GM12878 (cell line): ENCODE measurements around the gene SAC3D1. TPM values are rescaled to one million over a fixed set of nuclear protein-coding genes. Genes with fewer than 3 reads are reported as not detected.

Source experiments
- ASH2L ChIP-seq: fragments of 300-600, 200-600 bp; sonication (generic); IDR thresholded peaks from 2 replicates; pipeline ENCODE4 v1.6.1; 2017; ENCODE audit warnings: low read depth, mild to moderate bottlenecking, borderline replicate concordance
- ATF7 ChIP-seq: fragments of 450-650 bp; IDR thresholded peaks from 2 replicates; pipeline ENCODE4 v1.6.1; 2016; ENCODE audit warnings: low read depth, mild to moderate bottlenecking
- CHD2 ChIP-seq: IDR thresholded peaks from 2 replicates; pipeline ENCODE4 v1.6.1; 2011; ENCODE audit warnings: low read depth, low read length, improper control_type of control experiment, borderline replicate concordance
- IKZF2 ChIP-seq, 2 experiments: fragments of 450-650 bp; IDR thresholded peaks; 2 replicates each; pipeline ENCODE4 v1.6.1; 2017; ENCODE audit warnings: mild to moderate bottlenecking in 2 of 2, moderate library complexity in 2 of 2
- JUNB ChIP-seq: IDR thresholded peaks from 2 replicates; pipeline ENCODE4 v1.6.1; 2016; ENCODE audit warnings: antibody characterized with exemption, mild to moderate bottlenecking
- PAX5 ChIP-seq: IDR thresholded peaks from 2 replicates; pipeline ENCODE4 v1.6.1; 2011; ENCODE audit warnings: low read depth, low read length, borderline replicate concordance
- PAX8 ChIP-seq: fragments of 450-650 bp; IDR thresholded peaks from 2 replicates; pipeline ENCODE4 v1.6.1; 2017; ENCODE audit warnings: mild to moderate bottlenecking, moderate library complexity
- RUNX3 ChIP-seq: IDR thresholded peaks from 2 replicates; pipeline ENCODE4 v1.6.1; 2012; ENCODE audit warnings: low read length, inconsistent platforms
- TAF1 ChIP-seq: IDR thresholded peaks from 2 replicates; pipeline ENCODE4 v1.6.1; 2011; ENCODE audit warnings: mild to moderate bottlenecking, low read depth, low read length, borderline replicate concordance
- YBX1 ChIP-seq: fragments of 450-650 bp; IDR thresholded peaks from 2 replicates; pipeline ENCODE4 v1.6.1; 2016; ENCODE audit warnings: antibody characterized with exemption
- ZNF217 ChIP-seq: fragments of 450-650 bp; IDR thresholded peaks from 2 replicates; pipeline ENCODE4 v1.6.1; 2017; ENCODE audit warnings: antibody characterized with exemption, mild to moderate bottlenecking
- polyA plus RNA-seq, 11 experiments: library from polyadenylated mRNA; depleted of rRNA in 4 of 11; unstranded in 6 of 11; stranded (reverse) in 5 of 11; fragments of >200 nt; fragmentation: Nextera tagmentation in 4 of 11; fragmentation: Illumina TruSeq in 1 of 11; extraction: Ambion mirVana in 4 of 11; extraction: Trizol in 1 of 11; gene quantifications; 1 replicate in 1 of 11; 2 replicates in 10 of 11; pipeline versions ENCODE4 v1.2.1 to v1.2.3, GENCODE V29; 2011 to 2016; ENCODE audit warnings: inconsistent platforms in 2 of 11, missing spikeins in 2 of 11, low read depth in 1 of 11
- total RNA-seq, 4 experiments: library from RNA; depleted of rRNA in 3 of 4; stranded (reverse); fragments of >200 nt in 3 of 4; fragmentation: Illumina TruSeq in 1 of 4; extraction: Trizol in 1 of 4; gene quantifications; 2 replicates each; pipeline versions ENCODE4 v1.2.1 to v1.2.3, GENCODE V29; 2013 to 2021
- TF ChIP-seq, protein P1 (sequence below): fragments of 450-650 bp; formaldehyde crosslinking; IDR thresholded peaks from 2 replicates; pipeline ENCODE4 v1.4.0; 2020; ENCODE audit warnings: mild to moderate bottlenecking, moderate library complexity
- TF ChIP-seq, protein P2 (sequence below): fragments of 450-650 bp; IDR thresholded peaks from 2 replicates; pipeline ENCODE4 v1.6.1; 2016; ENCODE audit warnings: mild to moderate bottlenecking
- TF ChIP-seq, protein P3 (sequence below): IDR thresholded peaks from 2 replicates; pipeline ENCODE4 v1.6.1; 2012; ENCODE audit warnings: low read depth, low read length, improper control_type of control experiment

The SAC3D1 gene
- total and polyA plus RNA-seq, 10 of the 15 experiments (the other 5 are each of a cell fraction or from before 2014, with no cell fraction given) = 0.16 to 44.6 (median 12.1) TPM

DNA sequence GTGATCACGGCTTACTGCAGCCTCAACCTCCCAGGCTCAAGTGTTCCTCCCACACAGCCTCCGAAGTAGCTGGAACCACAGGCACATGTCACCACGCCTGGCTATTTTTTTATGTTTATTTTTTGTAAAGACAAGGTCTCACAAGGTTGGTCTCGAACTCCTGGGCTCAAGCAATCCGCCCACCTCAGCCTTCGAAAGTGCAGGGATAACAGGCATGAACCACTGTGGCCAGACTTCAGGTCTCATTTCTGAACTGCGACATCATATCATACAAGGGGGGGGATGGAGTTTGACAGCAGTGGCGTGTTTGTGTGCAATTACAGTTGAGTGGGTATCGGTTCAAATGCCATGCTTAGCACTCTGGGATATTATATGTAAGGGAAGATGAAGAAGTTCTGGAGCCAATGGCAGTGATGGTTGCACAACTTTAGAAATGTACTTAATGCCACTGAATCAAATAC lies 10.4 kb downstream of the SAC3D1 start (continued):
- TF ChIP-seq, protein P1, sequence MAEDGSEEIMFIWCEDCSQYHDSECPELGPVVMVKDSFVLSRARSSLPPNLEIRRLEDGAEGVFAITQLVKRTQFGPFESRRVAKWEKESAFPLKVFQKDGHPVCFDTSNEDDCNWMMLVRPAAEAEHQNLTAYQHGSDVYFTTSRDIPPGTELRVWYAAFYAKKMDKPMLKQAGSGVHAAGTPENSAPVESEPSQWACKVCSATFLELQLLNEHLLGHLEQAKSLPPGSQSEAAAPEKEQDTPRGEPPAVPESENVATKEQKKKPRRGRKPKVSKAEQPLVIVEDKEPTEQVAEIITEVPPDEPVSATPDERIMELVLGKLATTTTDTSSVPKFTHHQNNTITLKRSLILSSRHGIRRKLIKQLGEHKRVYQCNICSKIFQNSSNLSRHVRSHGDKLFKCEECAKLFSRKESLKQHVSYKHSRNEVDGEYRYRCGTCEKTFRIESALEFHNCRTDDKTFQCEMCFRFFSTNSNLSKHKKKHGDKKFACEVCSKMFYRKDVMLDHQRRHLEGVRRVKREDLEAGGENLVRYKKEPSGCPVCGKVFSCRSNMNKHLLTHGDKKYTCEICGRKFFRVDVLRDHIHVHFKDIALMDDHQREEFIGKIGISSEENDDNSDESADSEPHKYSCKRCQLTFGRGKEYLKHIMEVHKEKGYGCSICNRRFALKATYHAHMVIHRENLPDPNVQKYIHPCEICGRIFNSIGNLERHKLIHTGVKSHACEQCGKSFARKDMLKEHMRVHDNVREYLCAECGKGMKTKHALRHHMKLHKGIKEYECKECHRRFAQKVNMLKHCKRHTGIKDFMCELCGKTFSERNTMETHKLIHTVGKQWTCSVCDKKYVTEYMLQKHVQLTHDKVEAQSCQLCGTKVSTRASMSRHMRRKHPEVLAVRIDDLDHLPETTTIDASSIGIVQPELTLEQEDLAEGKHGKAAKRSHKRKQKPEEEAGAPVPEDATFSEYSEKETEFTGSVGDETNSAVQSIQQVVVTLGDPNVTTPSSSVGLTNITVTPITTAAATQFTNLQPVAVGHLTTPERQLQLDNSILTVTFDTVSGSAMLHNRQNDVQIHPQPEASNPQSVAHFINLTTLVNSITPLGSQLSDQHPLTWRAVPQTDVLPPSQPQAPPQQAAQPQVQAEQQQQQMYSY (CRISPR knock-in tag) = no peak
- TF ChIP-seq JUNB (peak; percentile 86), PAX5 (no peak), TAF1 (no peak), CHD2 (no peak), ASH2L (no peak), RUNX3 (peak; percentile 80), IKZF2 (IDR thresholded peaks at IDR 0.05) (peak; percentile 23 to 51; a peak in 3 of 4 replicates), ZNF217 (no peak), YBX1 (no peak), PAX8 (no peak), ATF7 (0 out of 2 replicates have a peak, but pooled peaks have one; percentile 60)
- TF ChIP-seq, protein P2, sequence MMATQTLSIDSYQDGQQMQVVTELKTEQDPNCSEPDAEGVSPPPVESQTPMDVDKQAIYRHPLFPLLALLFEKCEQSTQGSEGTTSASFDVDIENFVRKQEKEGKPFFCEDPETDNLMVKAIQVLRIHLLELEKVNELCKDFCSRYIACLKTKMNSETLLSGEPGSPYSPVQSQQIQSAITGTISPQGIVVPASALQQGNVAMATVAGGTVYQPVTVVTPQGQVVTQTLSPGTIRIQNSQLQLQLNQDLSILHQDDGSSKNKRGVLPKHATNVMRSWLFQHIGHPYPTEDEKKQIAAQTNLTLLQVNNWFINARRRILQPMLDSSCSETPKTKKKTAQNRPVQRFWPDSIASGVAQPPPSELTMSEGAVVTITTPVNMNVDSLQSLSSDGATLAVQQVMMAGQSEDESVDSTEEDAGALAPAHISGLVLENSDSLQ = no peak
- TF ChIP-seq, protein P3, sequence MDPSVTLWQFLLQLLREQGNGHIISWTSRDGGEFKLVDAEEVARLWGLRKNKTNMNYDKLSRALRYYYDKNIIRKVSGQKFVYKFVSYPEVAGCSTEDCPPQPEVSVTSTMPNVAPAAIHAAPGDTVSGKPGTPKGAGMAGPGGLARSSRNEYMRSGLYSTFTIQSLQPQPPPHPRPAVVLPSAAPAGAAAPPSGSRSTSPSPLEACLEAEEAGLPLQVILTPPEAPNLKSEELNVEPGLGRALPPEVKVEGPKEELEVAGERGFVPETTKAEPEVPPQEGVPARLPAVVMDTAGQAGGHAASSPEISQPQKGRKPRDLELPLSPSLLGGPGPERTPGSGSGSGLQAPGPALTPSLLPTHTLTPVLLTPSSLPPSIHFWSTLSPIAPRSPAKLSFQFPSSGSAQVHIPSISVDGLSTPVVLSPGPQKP = no peak
